Loucy (cell line): ENCODE results near the gene KRTAP10-9.
"Not testable (repeated sequence)": the region's sequence is repeated elsewhere in the genome, so short reads cannot be mapped to it uniquely, and the experiment has no call there.

Source experiments
- H2AFZ ChIP-seq: fragments of 200-600 bp; sonication (generic); 2 replicates; pipeline ENCODE4 v1.6.0; 2016; ENCODE audit warnings: antibody characterized with exemption, mild to moderate bottlenecking, low read length, moderate library complexity
- H3F3A ChIP-seq: fragments of 200-600 bp; 2 replicates; pipeline ENCODE4 v1.6.0; 2016; ENCODE audit warnings: antibody characterized with exemption, low read depth, mild to moderate bottlenecking
- H3K27me3 ChIP-seq: fragments of 200-600 bp; sonication (generic); 2 replicates; pipeline ENCODE4 v1.6.1; 2014; ENCODE audit warnings: low read length, mild to moderate bottlenecking; ENCODE audit not compliant: insufficient read depth, poor library complexity, severe bottlenecking
- H3K36me3 ChIP-seq: fragments of 200-600 bp; sonication (generic); 2 replicates; pipeline ENCODE4 v1.6.1; 2016; ENCODE audit warnings: low read length; ENCODE audit not compliant: insufficient read depth
- H3K4me1 ChIP-seq: fragments of 200-600 bp; sonication (generic); 2 replicates; pipeline ENCODE4 v1.5.1; 2014; ENCODE audit warnings: low read length, mild to moderate bottlenecking; ENCODE audit not compliant: insufficient read depth, poor library complexity, severe bottlenecking
- H3K4me2 ChIP-seq: fragments of 200-600 bp; sonication (generic); 2 replicates; pipeline ENCODE4 v1.6.0; 2014; ENCODE audit warnings: antibody characterized with exemption, low read length, low read depth, mild to moderate bottlenecking; ENCODE audit not compliant: poor library complexity, severe bottlenecking
- H3K4me3 ChIP-seq: fragments of 200-600 bp; sonication (generic); 2 replicates; pipeline ENCODE4 v1.5.1; 2014; ENCODE audit warnings: low read length, mild to moderate bottlenecking, mixed read lengths; ENCODE audit not compliant: poor library complexity, severe bottlenecking
- H3K79me2 ChIP-seq: fragments of 200-600 bp; sonication (generic); 2 replicates; pipeline ENCODE4 v1.6.1; 2014; ENCODE audit warnings: low read length; ENCODE audit not compliant: insufficient read depth
- H3K9ac ChIP-seq: fragments of 200-600 bp; sonication (generic); 2 replicates; pipeline ENCODE4 v1.6.0; 2014; ENCODE audit warnings: mild to moderate bottlenecking, low read depth, low read length, moderate library complexity; ENCODE audit not compliant: poor library complexity, severe bottlenecking
- H3K9me2 ChIP-seq: fragments of 200-600 bp; sonication (generic); replicated peaks from 2 replicates; pipeline ENCODE4 v1.6.1; 2016; ENCODE audit warnings: low read depth, low read length, mixed read lengths
- H3K9me3 ChIP-seq: fragments of 200-600 bp; sonication (generic); 2 replicates; pipeline ENCODE4 v1.6.1; 2014; ENCODE audit warnings: mild to moderate bottlenecking, antibody characterized with exemption, low read length, low read depth; ENCODE audit not compliant: insufficient read depth
- H4K20me1 ChIP-seq: fragments of 200-600 bp; sonication (generic); 2 replicates; pipeline ENCODE4 v1.6.0; 2014; ENCODE audit warnings: antibody characterized with exemption, low read length, mild to moderate bottlenecking; ENCODE audit not compliant: insufficient read depth, poor library complexity, severe bottlenecking
- EZH2phosphoT487 ChIP-seq: fragments of 200-600 bp; IDR thresholded peaks from 2 replicates; pipeline ENCODE4 v1.6.1; 2018; ENCODE audit warnings: antibody characterized with exemption, mild to moderate bottlenecking, moderate library complexity, borderline replicate concordance
- TF ChIP-seq, protein P1 (sequence below): fragments of 200-600 bp; sonication (generic); conservative IDR thresholded peaks from 2 replicates; pipeline ENCODE4 v1.5.1; 2014; ENCODE audit warnings: mild to moderate bottlenecking, antibody characterized with exemption, low read length

The KRTAP10-9 gene

DNA sequence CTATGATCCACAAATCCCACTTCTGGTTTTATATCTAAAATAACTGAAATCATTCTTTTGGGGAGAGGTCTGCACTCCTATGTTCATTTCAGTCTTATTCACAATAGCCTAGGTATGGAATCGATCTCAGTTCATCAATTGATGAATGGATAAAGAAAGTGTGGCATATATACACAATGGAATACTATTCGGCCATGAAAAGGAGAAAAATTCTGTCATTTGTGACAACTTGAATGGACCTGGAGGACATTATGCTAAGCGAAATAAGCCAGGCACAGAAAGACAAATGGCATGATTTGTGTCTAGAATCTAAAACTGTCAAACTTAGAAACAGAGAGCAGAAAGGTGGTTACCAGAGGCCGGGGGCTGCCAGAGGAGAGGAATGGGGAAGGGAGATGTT, 20.4 kb upstream of the KRTAP10-9 start:
- Histone ChIP-seq H3K9me2 (no peaks in the 10 kb centered on the region), H2AFZ (no peak overlapping the region), H3K36me3 (no peaks in the 10 kb centered on the region), H3K4me1 (no peaks in the 10 kb centered on the region), H3K79me2 (no peaks in the 10 kb centered on the region), H3K4me3 (no peak overlapping the region), H4K20me1 (no peaks in the 10 kb centered on the region), H3K4me2 (no peak overlapping the region), H3K27me3 (no peaks in the 10 kb centered on the region), H3K9ac (no peak overlapping the region), H3F3A (no peaks in the 10 kb centered on the region), H3K9me3 (peaks cover 8% of the 10 kb centered on the region; the same call in 1 of the 2 replicates)
- no peak for TF ChIP-seq EZH2phosphoT487
- TF ChIP-seq, protein P1, sequence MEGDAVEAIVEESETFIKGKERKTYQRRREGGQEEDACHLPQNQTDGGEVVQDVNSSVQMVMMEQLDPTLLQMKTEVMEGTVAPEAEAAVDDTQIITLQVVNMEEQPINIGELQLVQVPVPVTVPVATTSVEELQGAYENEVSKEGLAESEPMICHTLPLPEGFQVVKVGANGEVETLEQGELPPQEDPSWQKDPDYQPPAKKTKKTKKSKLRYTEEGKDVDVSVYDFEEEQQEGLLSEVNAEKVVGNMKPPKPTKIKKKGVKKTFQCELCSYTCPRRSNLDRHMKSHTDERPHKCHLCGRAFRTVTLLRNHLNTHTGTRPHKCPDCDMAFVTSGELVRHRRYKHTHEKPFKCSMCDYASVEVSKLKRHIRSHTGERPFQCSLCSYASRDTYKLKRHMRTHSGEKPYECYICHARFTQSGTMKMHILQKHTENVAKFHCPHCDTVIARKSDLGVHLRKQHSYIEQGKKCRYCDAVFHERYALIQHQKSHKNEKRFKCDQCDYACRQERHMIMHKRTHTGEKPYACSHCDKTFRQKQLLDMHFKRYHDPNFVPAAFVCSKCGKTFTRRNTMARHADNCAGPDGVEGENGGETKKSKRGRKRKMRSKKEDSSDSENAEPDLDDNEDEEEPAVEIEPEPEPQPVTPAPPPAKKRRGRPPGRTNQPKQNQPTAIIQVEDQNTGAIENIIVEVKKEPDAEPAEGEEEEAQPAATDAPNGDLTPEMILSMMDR = no peak

DNA sequence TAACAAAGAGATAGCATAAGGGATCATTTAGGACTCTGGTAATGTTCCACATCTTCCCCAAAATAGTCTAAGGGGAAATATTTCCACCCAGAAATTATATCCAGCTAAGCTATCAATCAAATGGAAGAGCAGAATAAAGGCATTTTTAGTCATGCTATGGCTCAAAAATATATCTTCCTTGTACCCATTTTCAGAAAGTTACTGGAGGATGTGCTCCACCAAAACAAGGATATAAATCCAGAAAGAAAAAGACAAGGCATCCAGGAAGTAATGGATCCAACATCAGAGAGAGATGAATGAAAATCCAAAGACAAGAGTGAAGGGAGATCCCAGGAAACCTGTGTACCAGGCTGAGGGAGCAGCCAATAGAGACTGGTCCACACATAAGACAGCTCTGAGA, 17.7 kb upstream of the KRTAP10-9 start:
- Histone ChIP-seq H3K79me2 (no peaks in the 10 kb centered on the region), H4K20me1 (no peaks in the 10 kb centered on the region), H3K4me3 (no peak overlapping the region), H3K9ac (no peak overlapping the region), H2AFZ (no peak overlapping the region), H3K9me2 (no peaks in the 10 kb centered on the region), H3K4me1 (no peaks in the 10 kb centered on the region), H3K27me3 (no peaks in the 10 kb centered on the region), H3K9me3 (peaks cover 13% of the 10 kb centered on the region; the same call in 1 of the 2 replicates), H3K36me3 (no peaks in the 10 kb centered on the region), H3F3A (no peaks in the 10 kb centered on the region), H3K4me2 (no peak overlapping the region)
- no peak for TF ChIP-seq EZH2phosphoT487
- TF ChIP-seq, protein P1 = no peak

DNA sequence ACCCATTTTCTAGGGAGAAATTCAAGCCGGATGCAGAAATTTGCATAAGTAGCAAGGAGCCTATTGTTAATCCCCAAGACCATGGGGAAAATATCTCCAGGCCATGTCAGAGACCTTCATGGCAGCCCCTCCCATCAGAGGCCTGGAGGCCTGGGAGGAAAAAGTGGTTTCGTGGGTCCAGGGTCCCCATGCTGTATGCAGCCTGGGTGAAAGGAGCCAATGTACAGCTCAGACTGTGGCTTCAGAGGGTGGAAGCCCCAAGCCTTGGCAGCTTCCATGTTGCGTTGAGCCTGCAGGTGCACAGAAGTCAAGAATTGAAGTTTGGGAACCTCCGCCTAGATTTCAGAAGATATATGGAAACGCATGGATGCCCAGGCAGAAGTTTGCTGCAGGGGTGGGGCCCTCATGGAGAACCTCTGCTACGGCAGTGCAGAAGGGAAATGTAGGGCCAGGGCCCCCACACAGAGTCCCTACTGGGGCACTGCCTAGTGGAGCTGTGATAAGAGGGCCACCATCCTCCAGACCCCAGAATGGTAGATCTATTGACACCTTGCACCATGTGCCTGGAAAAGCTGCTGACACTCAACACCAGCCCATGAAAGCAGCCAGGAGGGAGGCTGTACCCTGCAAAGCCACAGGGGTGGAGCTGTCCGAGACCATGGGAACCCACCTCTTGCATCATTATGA, 16.6 kb upstream of the KRTAP10-9 start:
- H3K4me1 ChIP-seq, H3K36me3 ChIP-seq, H4K20me1 ChIP-seq, H2AFZ ChIP-seq, H3K27me3 ChIP-seq, H3F3A ChIP-seq, H3K79me2 ChIP-seq, H3K9ac ChIP-seq, H3K4me3 ChIP-seq, H3K4me2 ChIP-seq, H3K9me2 ChIP-seq: not testable (repeated sequence)
- H3K9me3 ChIP-seq = peaks cover 13% of the 10 kb centered on the region; the same call in 1 of the 2 replicates

DNA sequence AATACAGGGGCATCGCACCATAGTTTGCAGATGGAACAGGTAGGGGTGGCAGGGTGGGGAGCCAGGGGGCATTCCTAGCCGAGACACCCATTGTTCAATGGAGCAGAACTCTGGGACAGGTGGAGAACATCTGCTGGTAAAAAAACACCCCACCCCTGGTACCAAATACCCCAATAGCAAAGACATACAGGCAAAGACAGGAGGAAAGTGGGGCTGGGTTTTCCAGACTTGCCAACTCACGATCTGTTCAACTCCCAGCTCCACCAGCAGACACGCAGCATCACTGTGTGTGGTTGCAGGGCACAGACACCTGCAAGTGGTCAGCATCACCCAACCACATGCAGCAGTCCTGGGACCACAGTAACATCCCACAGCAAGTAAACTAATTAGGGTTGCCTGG, 15.3 kb upstream of the KRTAP10-9 start:
- H3K9me3 ChIP-seq = peaks cover 13% of the 10 kb centered on the region; the same call in 1 of the 2 replicates
- no peaks in the 10 kb centered on the region for H4K20me1 ChIP-seq
- H3K27me3 ChIP-seq = no peaks in the 10 kb centered on the region
- H3K4me1 ChIP-seq = no peaks in the 10 kb centered on the region
- no peaks in the 10 kb centered on the region for H3K9me2 ChIP-seq
- no peak overlapping the region for H3K4me3 ChIP-seq
- H3K4me2 ChIP-seq = no peak overlapping the region
- H3K9ac ChIP-seq = no peak overlapping the region
- H3K79me2 ChIP-seq = no peaks in the 10 kb centered on the region
- no peak overlapping the region for H2AFZ ChIP-seq
- TF ChIP-seq EZH2phosphoT487 = no peak
- TF ChIP-seq, protein P1 = no peak
- no peaks in the 10 kb centered on the region for H3F3A ChIP-seq
- no peaks in the 10 kb centered on the region for H3K36me3 ChIP-seq
